Measurements from ENCODE around the gene UBE2D4. TPM values are rescaled to one million over a fixed set of nuclear protein-coding genes. Genes with fewer than 3 reads are reported as not detected.
"Not testable (repeated sequence)": the region's sequence is repeated elsewhere in the genome, so short reads cannot be mapped to it uniquely, and the experiment has no call there.

Gene UBE2D4
- total RNA-seq, 2 donors from 2014 or later = 8.9 to 12.8 TPM

GRCh38 chr7:43954524-43955228 is 28.4 kb downstream of the UBE2D4 start:
- Histone ChIP-seq H3K27me3 (no peaks in the 10 kb centered on the region), H3K4me1 (no peaks in the 10 kb centered on the region), H3K9me3 (no peaks in the 10 kb centered on the region), H3K27ac (no peak overlapping the region), H3K36me3 (no peaks in the 10 kb centered on the region), H3K4me3 (no peak overlapping the region), H3K9ac (ENCODE audit: low read depth in 2 of 2, low read length in 2 of 2) (no peak overlapping the region)
- peak; percentile 39 for TF ChIP-seq CTCF (IDR thresholded peaks at IDR 0.05)
- no peak for DNase-seq
- intact Hi-C loops (cut with DNase I) = no loop called here

- no peak for DNase-seq
These were observed 29.8 kb downstream of the UBE2D4 start for GRCh38 chr7:43956027-43956426.

GRCh38 chr7:43960933-43961332 is 34.7 kb downstream of the UBE2D4 start:
- H3K27ac ChIP-seq = no peak overlapping the region
- H3K27me3 ChIP-seq = no peaks in the 10 kb centered on the region
- H3K9ac ChIP-seq (ENCODE audit: low read depth in 2 of 2, low read length in 2 of 2) = no peak overlapping the region
- no peak overlapping the region for H3K4me3 ChIP-seq
- H3K4me1 ChIP-seq = no peaks in the 10 kb centered on the region
- H3K9me3 ChIP-seq = no peaks in the 10 kb centered on the region
- intact Hi-C loops (cut with DNase I) = no loop called here
- no peaks in the 10 kb centered on the region for H3K36me3 ChIP-seq
- no peak for DNase-seq
- no peak for TF ChIP-seq CTCF (IDR thresholded peaks at IDR 0.05)

More at GRCh38 chr7:43956027-43956426, 29.8 kb downstream of the UBE2D4 start:
- intact Hi-C loops (cut with DNase I) = no loop called here
- Histone ChIP-seq H3K27me3 (no peaks in the 10 kb centered on the region), H3K4me3 (no peak overlapping the region), H3K36me3 (no peaks in the 10 kb centered on the region), H3K9me3 (no peaks in the 10 kb centered on the region), H3K27ac (no peak overlapping the region), H3K4me1 (no peaks in the 10 kb centered on the region), H3K9ac (ENCODE audit: low read depth in 2 of 2, low read length in 2 of 2) (no peak overlapping the region)
- TF ChIP-seq CTCF (IDR thresholded peaks at IDR 0.05) = no peak

- H3K36me3 ChIP-seq; H3K4me1 ChIP-seq; H3K27me3 ChIP-seq; DNase-seq; H3K9ac ChIP-seq (ENCODE audit: low read depth in 2 of 2, low read length in 2 of 2); H3K4me3 ChIP-seq; H3K27ac ChIP-seq; H3K9me3 ChIP-seq; intact Hi-C loops (cut with DNase I): not testable (repeated sequence)
These were observed 40.2 kb downstream of the UBE2D4 start for GRCh38 chr7:43966392-43966791.

- H3K9me3 ChIP-seq; H3K9ac ChIP-seq (ENCODE audit: low read depth in 2 of 2, low read length in 2 of 2); DNase-seq; H3K36me3 ChIP-seq; H3K4me1 ChIP-seq; H3K4me3 ChIP-seq; H3K27ac ChIP-seq; intact Hi-C loops (cut with DNase I); H3K27me3 ChIP-seq: not testable (repeated sequence)
These were observed 42.2 kb downstream of the UBE2D4 start for GRCh38 chr7:43968172-43969040.

GRCh38 chr7:43969586-43969985 is 43.4 kb downstream of the UBE2D4 start:
- H3K4me1 ChIP-seq; H3K27ac ChIP-seq; H3K9ac ChIP-seq (ENCODE audit: low read depth in 2 of 2, low read length in 2 of 2); H3K9me3 ChIP-seq; H3K27me3 ChIP-seq; H3K36me3 ChIP-seq; DNase-seq; intact Hi-C loops (cut with DNase I); H3K4me3 ChIP-seq: not testable (repeated sequence)

- H3K9ac ChIP-seq (ENCODE audit: low read depth in 2 of 2, low read length in 2 of 2); H3K36me3 ChIP-seq; H3K4me1 ChIP-seq; intact Hi-C loops (cut with DNase I); H3K4me3 ChIP-seq; H3K27me3 ChIP-seq; DNase-seq; H3K9me3 ChIP-seq; H3K27ac ChIP-seq: not testable (repeated sequence)
These were observed 44.5 kb downstream of the UBE2D4 start for GRCh38 chr7:43970698-43971097.

- intact Hi-C loops (cut with DNase I); H3K4me3 ChIP-seq; H3K9ac ChIP-seq (ENCODE audit: low read depth in 2 of 2, low read length in 2 of 2); H3K27me3 ChIP-seq; H3K27ac ChIP-seq; H3K9me3 ChIP-seq; H3K4me1 ChIP-seq; DNase-seq; H3K36me3 ChIP-seq: not testable (repeated sequence)
These were observed 47.9 kb downstream of the UBE2D4 start for GRCh38 chr7:43974033-43974573.

GRCh38 chr7:43974725-43975482 is 48.7 kb downstream of the UBE2D4 start:
- H3K27ac ChIP-seq; DNase-seq; H3K9ac ChIP-seq (ENCODE audit: low read depth in 2 of 2, low read length in 2 of 2); H3K9me3 ChIP-seq; intact Hi-C loops (cut with DNase I); H3K27me3 ChIP-seq; H3K36me3 ChIP-seq; H3K4me3 ChIP-seq; H3K4me1 ChIP-seq: not testable (repeated sequence)
